Mononuclear cell (primary cell): ENCODE results near the gene EDAR. TPM values are rescaled to one million over a fixed set of nuclear protein-coding genes. Genes with fewer than 3 reads are reported as not detected.

ENCODE experiments used
- H3K27me3 ChIP-seq: 2 replicates; pipeline ENCODE4 v1.6.0; 2011; ENCODE audit warnings: low read length, control low read depth; ENCODE audit not compliant: insufficient read depth
- H3K4me1 ChIP-seq: 2 replicates; pipeline ENCODE4 v1.5.1; 2011; ENCODE audit warnings: mild to moderate bottlenecking, low read length, control low read depth; ENCODE audit not compliant: insufficient read depth
- H3K4me3 ChIP-seq: 2 replicates; pipeline ENCODE4 v1.5.1; 2011; ENCODE audit warnings: mild to moderate bottlenecking, low read length, moderate library complexity
- H3K9me3 ChIP-seq: 2 replicates; pipeline ENCODE4 v1.5.1; 2011; ENCODE audit warnings: low read depth, mild to moderate bottlenecking, control low read depth, low read length
- total RNA-seq: library from RNA; depleted of rRNA; stranded (reverse); fragments of >200 nt; gene quantifications from one replicate; pipeline ENCODE4 v1.2.3, GENCODE V29; 2012

The EDAR gene
- total RNA-seq, 1 donor: 2.5 TPM

- H3K4me3 ChIP-seq: no peak overlapping the region
- no peaks in the 10 kb centered on the region for H3K9me3 ChIP-seq
- no peaks in the 10 kb centered on the region for H3K27me3 ChIP-seq
- H3K4me1 ChIP-seq: peaks cover 32% of the 10 kb centered on the region
Observed at GRCh38 chr2:108961796-108962195, 27.2 kb downstream of the EDAR start.

GRCh38 chr2:108960006-108960405, 29.0 kb downstream of the EDAR start:
- Histone ChIP-seq H3K4me1 (peaks cover 22% of the 10 kb centered on the region), H3K9me3 (no peaks in the 10 kb centered on the region), H3K4me3 (no peak overlapping the region), H3K27me3 (no peaks in the 10 kb centered on the region)

GRCh38 chr2:108959401-108959800, 29.6 kb downstream of the EDAR start:
- Histone ChIP-seq H3K4me1 (peaks cover 19% of the 10 kb centered on the region), H3K27me3 (no peaks in the 10 kb centered on the region), H3K4me3 (no peak overlapping the region), H3K9me3 (no peaks in the 10 kb centered on the region)

- H3K27me3 ChIP-seq: no peaks in the 10 kb centered on the region
- H3K4me1 ChIP-seq: peaks cover 18% of the 10 kb centered on the region
- H3K9me3 ChIP-seq: no peaks in the 10 kb centered on the region
- H3K4me3 ChIP-seq: no peak overlapping the region
Observed at GRCh38 chr2:108958632-108959341, 30.2 kb downstream of the EDAR start.

GRCh38 chr2:108958002-108958401, 31.0 kb downstream of the EDAR start:
- peaks cover 18% of the 10 kb centered on the region for H3K4me1 ChIP-seq
- H3K9me3 ChIP-seq: no peaks in the 10 kb centered on the region
- no peaks in the 10 kb centered on the region for H3K27me3 ChIP-seq
- no peak overlapping the region for H3K4me3 ChIP-seq

GRCh38 chr2:108956375-108956774, 32.6 kb downstream of the EDAR start:
- Histone ChIP-seq H3K27me3 (no peaks in the 10 kb centered on the region), H3K9me3 (no peaks in the 10 kb centered on the region), H3K4me1 (peaks cover 18% of the 10 kb centered on the region), H3K4me3 (no peak overlapping the region)

- H3K9me3 ChIP-seq: no peaks in the 10 kb centered on the region
- H3K4me1 ChIP-seq: no peaks in the 10 kb centered on the region
- no peak overlapping the region for H3K4me3 ChIP-seq
- H3K27me3 ChIP-seq: no peaks in the 10 kb centered on the region
Observed at GRCh38 chr2:108950369-108951135, 38.5 kb downstream of the EDAR start.

GRCh38 chr2:108949316-108950239, 39.4 kb downstream of the EDAR start:
- no peak overlapping the region for H3K4me3 ChIP-seq
- H3K9me3 ChIP-seq: no peaks in the 10 kb centered on the region
- no peaks in the 10 kb centered on the region for H3K4me1 ChIP-seq
- H3K27me3 ChIP-seq: no peaks in the 10 kb centered on the region

GRCh38 chr2:108947271-108947907, 41.6 kb downstream of the EDAR start:
- no peaks in the 10 kb centered on the region for H3K27me3 ChIP-seq
- no peaks in the 10 kb centered on the region for H3K4me1 ChIP-seq
- no peak overlapping the region for H3K4me3 ChIP-seq
- H3K9me3 ChIP-seq: no peaks in the 10 kb centered on the region

- no peaks in the 10 kb centered on the region for H3K9me3 ChIP-seq
- no peaks in the 10 kb centered on the region for H3K4me1 ChIP-seq
- H3K4me3 ChIP-seq: no peak overlapping the region
- H3K27me3 ChIP-seq: no peaks in the 10 kb centered on the region
Observed at GRCh38 chr2:108946442-108946841, 42.6 kb downstream of the EDAR start.

- Histone ChIP-seq H3K27me3 (no peaks in the 10 kb centered on the region), H3K4me1 (no peaks in the 10 kb centered on the region), H3K9me3 (no peaks in the 10 kb centered on the region), H3K4me3 (no peak overlapping the region)
Observed at GRCh38 chr2:108945969-108946368, 43.1 kb downstream of the EDAR start.

- H3K4me3 ChIP-seq: no peak overlapping the region
- no peaks in the 10 kb centered on the region for H3K27me3 ChIP-seq
Observed at GRCh38 chr2:108944601-108945331, 44.3 kb downstream of the EDAR start.

GRCh38 chr2:108943751-108944150, 45.3 kb downstream of the EDAR start:
- Histone ChIP-seq H3K4me1 (no peaks in the 10 kb centered on the region), H3K4me3 (no peak overlapping the region), H3K27me3 (no peaks in the 10 kb centered on the region), H3K9me3 (no peaks in the 10 kb centered on the region)

More at GRCh38 chr2:108944601-108945331, 44.3 kb downstream of the EDAR start:
- Histone ChIP-seq H3K4me1 (no peaks in the 10 kb centered on the region), H3K9me3 (no peaks in the 10 kb centered on the region)

- no peaks in the 10 kb centered on the region for H3K4me1 ChIP-seq
- H3K4me3 ChIP-seq: no peak overlapping the region
- H3K9me3 ChIP-seq: no peaks in the 10 kb centered on the region
- H3K27me3 ChIP-seq: no peaks in the 10 kb centered on the region
Observed at GRCh38 chr2:108942888-108943287, 46.1 kb downstream of the EDAR start.
